Measurements from ENCODE around the gene NTNG1. TPM values are rescaled to one million over a fixed set of nuclear protein-coding genes. Genes with fewer than 3 reads are reported as not detected.
"Not testable (repeated sequence)": the region's sequence is repeated elsewhere in the genome, so short reads cannot be mapped to it uniquely, and the experiment has no call there.

The NTNG1 gene
- 1 to 10 TPM in 2 of 4 donors, under 1 TPM in 2; 0.20 to 3.0 (median 1.0) TPM for total RNA-seq

DNA sequence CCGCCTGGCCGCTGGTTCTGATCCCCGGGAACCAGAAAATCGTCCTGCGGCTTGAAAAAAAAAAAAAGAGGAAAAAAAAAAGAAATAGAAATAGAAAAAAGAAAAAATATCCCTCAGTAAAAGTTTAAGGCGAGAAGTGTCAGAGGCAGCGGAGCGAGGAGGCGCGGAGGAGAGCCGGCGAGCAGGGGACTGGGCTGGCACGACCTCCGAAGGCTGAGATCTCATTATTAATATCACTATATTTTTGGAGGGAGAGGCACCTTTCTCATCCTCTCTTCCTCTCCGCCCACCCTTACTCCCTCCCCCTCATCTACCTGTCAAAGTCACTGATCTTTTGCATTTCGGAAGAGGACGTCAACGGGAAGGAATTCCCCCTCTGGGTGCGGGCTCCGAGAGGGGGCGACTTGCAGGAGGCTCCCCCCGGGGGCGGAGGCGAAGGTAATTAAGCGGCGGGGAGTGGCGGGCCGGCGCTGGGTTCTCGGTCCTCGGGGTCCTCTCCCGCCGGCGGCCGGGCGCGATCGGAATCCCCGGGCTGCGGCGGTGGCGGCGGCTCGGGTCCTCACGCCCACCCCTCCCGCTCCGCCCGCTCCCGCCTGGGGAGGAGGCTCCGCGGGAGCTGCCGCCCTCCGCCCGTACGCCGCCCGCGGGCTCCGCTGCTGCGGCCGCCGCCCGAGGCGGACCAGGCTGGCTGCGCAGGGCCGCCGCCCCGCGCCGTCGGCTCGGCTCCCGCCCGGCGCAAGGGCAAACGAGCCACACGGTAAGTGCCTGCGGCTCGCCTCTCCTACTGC, at the start of gene NTNG1:
NTNG1 (plus strand) TSS at position 337 of the 788 bp plus-strand sequence.
- Histone ChIP-seq H3K4me3 (peak within 1 kb of the TSS; percentile 47 to 64), H3K9me3 (no peaks in the 10 kb centered on the region), H3K4me1 (peaks cover 0 to 26% (median 14%) of the 10 kb centered on the region in 3 donors), H3K27ac (peak within 1 kb of the TSS in 2 of 4 donors; percentile 40 to 43), H3K36me3 (no peaks in the 10 kb centered on the region), H3K27me3 (peaks cover 27% of the 10 kb centered on the region)
- ATAC-seq, result no peak
- TF ChIP-seq POLR2AphosphoS5 (IDR thresholded peaks at IDR 0.05) (no peak), EP300 (IDR thresholded peaks at IDR 0.05) (no peak), POLR2A (IDR thresholded peaks at IDR 0.05) (no peak)
- TF ChIP-seq, protein P1, sequence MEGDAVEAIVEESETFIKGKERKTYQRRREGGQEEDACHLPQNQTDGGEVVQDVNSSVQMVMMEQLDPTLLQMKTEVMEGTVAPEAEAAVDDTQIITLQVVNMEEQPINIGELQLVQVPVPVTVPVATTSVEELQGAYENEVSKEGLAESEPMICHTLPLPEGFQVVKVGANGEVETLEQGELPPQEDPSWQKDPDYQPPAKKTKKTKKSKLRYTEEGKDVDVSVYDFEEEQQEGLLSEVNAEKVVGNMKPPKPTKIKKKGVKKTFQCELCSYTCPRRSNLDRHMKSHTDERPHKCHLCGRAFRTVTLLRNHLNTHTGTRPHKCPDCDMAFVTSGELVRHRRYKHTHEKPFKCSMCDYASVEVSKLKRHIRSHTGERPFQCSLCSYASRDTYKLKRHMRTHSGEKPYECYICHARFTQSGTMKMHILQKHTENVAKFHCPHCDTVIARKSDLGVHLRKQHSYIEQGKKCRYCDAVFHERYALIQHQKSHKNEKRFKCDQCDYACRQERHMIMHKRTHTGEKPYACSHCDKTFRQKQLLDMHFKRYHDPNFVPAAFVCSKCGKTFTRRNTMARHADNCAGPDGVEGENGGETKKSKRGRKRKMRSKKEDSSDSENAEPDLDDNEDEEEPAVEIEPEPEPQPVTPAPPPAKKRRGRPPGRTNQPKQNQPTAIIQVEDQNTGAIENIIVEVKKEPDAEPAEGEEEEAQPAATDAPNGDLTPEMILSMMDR (IDR thresholded peaks at IDR 0.05), result no peak
- 0 to 1% methylated on average over 8 to 26 of the region's 79 CpGs for WGBS, 2 donors (ENCODE audit: low coverage in 1 of 2)

GRCh38 chr1:107091418-107091817, 49.4 kb upstream of the NTNG1 start:
- Histone ChIP-seq H3K4me1 (no peaks in the 10 kb centered on the region), H3K27me3 (no peaks in the 10 kb centered on the region), H3K9me3 (peaks cover 0 to under 1% (median 0%) of the 10 kb centered on the region in 3 donors), H3K36me3 (no peaks in the 10 kb centered on the region), H3K4me3 (no peak overlapping the region), H3K27ac (no peak overlapping the region)
- ATAC-seq, result no peak
- no peak for TF ChIP-seq POLR2AphosphoS5 (IDR thresholded peaks at IDR 0.05)
- TF ChIP-seq POLR2A (IDR thresholded peaks at IDR 0.05), result no peak
- TF ChIP-seq, protein P1 (IDR thresholded peaks at IDR 0.05), result no peak
- 92 to 100% methylated on average over 1 of the region's 1 CpG for WGBS, 2 donors (ENCODE audit: low coverage in 1 of 2)

- not testable (repeated sequence) for H3K27me3 ChIP-seq, H3K27ac ChIP-seq, H3K36me3 ChIP-seq, ATAC-seq, H3K4me3 ChIP-seq, H3K9me3 ChIP-seq, H3K4me1 ChIP-seq
- 63 to 75% methylated on average over 1 of the region's 1 CpG for WGBS, 2 donors (ENCODE audit: low coverage in 1 of 2)
These were observed 47.4 kb upstream of the NTNG1 start for GRCh38 chr1:107093395-107093794.

DNA sequence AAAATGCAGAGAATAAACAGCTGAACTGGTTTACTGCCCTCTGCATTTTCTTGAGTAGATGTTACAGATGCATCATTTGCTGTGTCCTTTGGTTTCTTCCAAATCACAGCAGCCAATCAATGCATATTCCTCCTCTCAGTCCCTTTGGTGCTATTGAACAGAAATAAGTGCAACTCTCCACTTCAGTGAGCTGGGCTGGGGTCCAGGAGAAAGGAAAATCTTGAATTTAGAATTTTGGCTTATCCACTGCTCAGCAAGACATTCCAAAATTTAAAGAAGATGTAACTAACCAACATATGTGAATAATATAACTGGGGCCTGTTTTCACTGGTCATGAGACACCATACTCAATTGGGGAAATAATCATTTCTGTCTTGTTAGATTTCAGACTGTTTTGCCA, 45.2 kb upstream of the NTNG1 start:
- TF ChIP-seq EP300 (IDR thresholded peaks at IDR 0.05) (no peak), POLR2AphosphoS5 (IDR thresholded peaks at IDR 0.05) (no peak), POLR2A (IDR thresholded peaks at IDR 0.05) (no peak)
- TF ChIP-seq, protein P1 (IDR thresholded peaks at IDR 0.05), result no peak
- Histone ChIP-seq H3K36me3 (no peaks in the 10 kb centered on the region), H3K9me3 (no peaks in the 10 kb centered on the region), H3K4me3 (no peak overlapping the region), H3K27me3 (no peaks in the 10 kb centered on the region), H3K4me1 (no peaks in the 10 kb centered on the region), H3K27ac (no peak overlapping the region)
- no peak for ATAC-seq

DNA sequence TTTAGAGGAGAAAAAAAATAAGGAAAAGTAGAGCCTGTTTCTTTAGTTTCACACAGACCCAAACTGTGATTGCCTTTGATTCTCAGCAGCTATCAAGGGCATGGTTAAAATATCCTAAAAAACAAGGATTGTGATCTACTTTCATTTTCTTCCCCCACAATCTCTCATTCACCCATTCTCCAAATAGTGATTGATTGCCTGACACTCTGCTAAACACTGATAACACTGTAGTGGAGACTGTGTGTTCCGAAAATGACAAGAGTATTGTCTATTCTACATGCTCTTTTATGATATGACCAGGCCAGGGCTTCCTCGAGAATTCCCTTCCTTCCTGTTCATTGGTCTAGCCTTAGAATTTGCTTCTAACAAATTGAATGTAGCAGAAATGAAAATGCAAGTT, 44.1 kb upstream of the NTNG1 start:
- TF ChIP-seq, protein P1 (IDR thresholded peaks at IDR 0.05), result no peak
- TF ChIP-seq POLR2AphosphoS5 (IDR thresholded peaks at IDR 0.05), result no peak
- TF ChIP-seq EP300 (IDR thresholded peaks at IDR 0.05), result no peak
- TF ChIP-seq POLR2A (IDR thresholded peaks at IDR 0.05), result no peak
- H3K36me3 ChIP-seq, result no peaks in the 10 kb centered on the region
- no peaks in the 10 kb centered on the region for H3K27me3 ChIP-seq
- no peaks in the 10 kb centered on the region for H3K9me3 ChIP-seq
- no peak overlapping the region for H3K4me3 ChIP-seq
- no peak for ATAC-seq
- no peak overlapping the region for H3K27ac ChIP-seq
- no peaks in the 10 kb centered on the region for H3K4me1 ChIP-seq
- 21 to 69% methylated on average over 2 of the region's 2 CpGs for WGBS, 2 donors (ENCODE audit: low coverage in 1 of 2)
